A549 treated with AZD2906 at 1 μM for 4 hours (cell line): ENCODE results near the gene PLSCR5. TPM values are rescaled to one million over a fixed set of nuclear protein-coding genes. Genes with fewer than 3 reads are reported as not detected.

Source experiments
- total RNA-seq: library from RNA; stranded (reverse); fragments of 200-300 nt; extraction: Qiagen RNA extraction; gene quantifications from 5 replicates; pipeline ENCODE4 v1.2.3, GENCODE V29; 2022

PLSCR5 gene
- total RNA-seq, result not detected in 5 replicates

GRCh38 chr3:146605106-146605505 lies at the start of gene PLSCR5:
Gene PLSCR5, minus strand, starts transcription at chr3:146605346. Its CDS starts 134 bp downstream, at chr3:146605212.

GRCh38 chr3:146544002-146544928 lies 60.9 kb downstream of the PLSCR5 start, which contains the start of gene PLSCR1:
Gene PLSCR1, minus strand, starts transcription at chr3:146544607. Its CDS starts 8,055 bp downstream, at chr3:146536552.

Other genes starting within 250 kb of the PLSCR5 start
- 0.09 to 0.16 TPM in 2 of 5 replicates, not detected in the others for gene PLSCR2, start 135.8 kb downstream of the PLSCR5 start, total RNA-seq
- gene PLSCR1, start 60.7 kb downstream of the PLSCR5 start, total RNA-seq, result 44.0 to 49.8 TPM (median 45.1 TPM) in 5 replicates